Cerebellar nuclear complex (tissue), 1 donor: ENCODE results near the gene SPI1.
"Not testable (repeated sequence)": the region's sequence is repeated elsewhere in the genome, so short reads cannot be mapped to it uniquely, and the experiment has no call there.

Experiments
- DNase-seq, 2 experiments: peaks; one replicate each; lab custom pipeline; 2025; lab: John Stamatoyannopoulos, UW

Gene SPI1

GRCh38 chr11:47340010-47340409 is 38.3 kb downstream of the SPI1 start:
- DNase-seq = no peak

DNA sequence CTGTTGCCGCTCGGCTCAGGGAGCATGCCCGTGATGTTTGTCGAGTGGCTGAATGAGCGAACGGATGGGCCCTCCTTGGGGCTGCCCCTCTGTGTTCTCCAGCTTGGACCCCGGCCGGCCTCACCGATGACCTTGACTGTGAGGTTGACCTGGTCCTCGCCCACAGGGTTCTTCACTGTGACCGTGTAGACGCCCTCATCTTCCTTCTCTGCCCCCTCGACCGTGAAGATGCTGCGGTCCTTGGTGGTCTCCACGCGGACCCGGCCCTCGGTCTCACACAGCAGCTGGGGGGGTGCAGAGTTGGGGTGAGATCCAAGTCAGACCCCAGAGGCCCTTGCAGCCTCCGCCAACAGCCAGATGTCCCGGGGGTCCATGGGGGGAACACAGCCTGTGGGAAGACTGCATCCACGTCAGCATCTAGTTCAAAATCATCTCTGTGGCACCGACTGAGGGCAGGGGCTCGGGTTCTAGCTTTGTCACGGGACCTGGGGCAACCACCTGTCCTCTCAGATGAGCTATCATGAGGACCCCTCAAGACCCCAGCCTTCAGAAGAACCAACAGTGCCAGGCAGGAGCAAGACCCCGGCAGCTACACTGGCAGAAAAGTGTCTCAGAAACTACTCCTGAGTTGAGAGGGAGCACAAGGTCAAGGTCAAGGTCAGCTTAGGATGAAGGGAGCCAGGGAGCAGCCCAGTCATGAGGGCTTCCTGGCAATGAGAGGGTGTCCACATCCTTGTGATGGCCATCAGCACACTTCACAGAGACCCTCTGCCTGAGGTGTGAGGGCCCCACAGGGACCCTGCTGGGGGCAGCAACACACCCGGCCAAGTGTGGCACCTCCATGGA is 39.7 kb downstream of the SPI1 start:
- DNase-seq = no peak

GRCh38 chr11:47337229-47337924 is 41.0 kb downstream of the SPI1 start:
- DNase-seq = no peak

DNA sequence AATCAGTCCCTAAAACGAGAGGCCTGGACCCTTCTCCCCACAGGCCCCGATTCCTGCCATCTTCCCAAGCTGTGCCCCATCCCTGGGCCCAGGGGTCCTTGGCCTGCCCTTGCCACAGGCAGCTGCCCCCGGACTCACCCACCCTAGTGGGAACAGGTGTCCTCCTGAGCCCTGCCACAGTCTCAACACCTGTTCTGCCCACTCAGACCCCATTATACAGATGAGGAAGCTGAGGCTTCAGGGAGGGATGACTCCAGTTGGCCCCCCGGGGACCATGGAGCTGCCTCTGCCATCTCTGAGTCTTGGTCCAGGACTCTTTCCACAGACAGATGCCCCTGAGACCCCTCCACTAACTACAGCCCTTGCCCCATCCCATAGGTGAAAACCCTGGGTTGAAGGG is 41.8 kb downstream of the SPI1 start:
- no peak for DNase-seq

- no peak for DNase-seq
These were observed 42.6 kb downstream of the SPI1 start for GRCh38 chr11:47335733-47336132.

DNA sequence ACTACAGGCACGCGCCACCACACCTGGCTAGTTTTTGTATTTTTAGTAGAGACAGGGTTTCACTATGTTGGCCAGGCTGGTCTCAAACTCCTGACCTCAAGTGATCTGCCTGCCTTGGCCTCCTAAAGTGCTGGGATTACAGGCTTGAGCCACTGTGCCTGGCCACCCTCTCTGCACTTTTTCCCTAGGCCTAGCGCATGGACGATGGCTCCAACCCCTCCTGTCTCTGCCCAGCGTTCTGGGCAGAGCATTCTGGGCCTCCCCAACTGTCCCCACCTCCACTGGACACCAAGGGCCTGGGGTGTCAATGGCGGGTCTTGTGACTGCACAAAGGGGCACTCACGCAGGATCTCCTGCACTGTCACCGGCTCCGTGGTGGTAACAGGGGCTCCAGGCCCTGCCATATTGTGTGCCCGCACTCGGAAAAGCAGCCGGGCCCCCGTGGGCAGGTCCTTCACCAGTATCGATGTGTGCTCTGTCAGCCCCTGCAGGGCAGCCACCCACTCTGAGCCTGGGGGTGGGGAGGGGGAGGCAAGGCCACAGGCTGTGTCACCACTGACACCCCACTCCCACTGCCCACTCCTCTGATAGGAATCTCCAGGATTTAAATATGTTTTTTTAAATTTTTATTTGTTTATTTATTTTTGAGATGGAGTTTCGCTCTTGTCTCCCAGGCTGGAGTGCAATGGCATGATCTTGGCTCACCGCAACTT is 43.5 kb downstream of the SPI1 start:
- not testable (repeated sequence) for DNase-seq

DNA sequence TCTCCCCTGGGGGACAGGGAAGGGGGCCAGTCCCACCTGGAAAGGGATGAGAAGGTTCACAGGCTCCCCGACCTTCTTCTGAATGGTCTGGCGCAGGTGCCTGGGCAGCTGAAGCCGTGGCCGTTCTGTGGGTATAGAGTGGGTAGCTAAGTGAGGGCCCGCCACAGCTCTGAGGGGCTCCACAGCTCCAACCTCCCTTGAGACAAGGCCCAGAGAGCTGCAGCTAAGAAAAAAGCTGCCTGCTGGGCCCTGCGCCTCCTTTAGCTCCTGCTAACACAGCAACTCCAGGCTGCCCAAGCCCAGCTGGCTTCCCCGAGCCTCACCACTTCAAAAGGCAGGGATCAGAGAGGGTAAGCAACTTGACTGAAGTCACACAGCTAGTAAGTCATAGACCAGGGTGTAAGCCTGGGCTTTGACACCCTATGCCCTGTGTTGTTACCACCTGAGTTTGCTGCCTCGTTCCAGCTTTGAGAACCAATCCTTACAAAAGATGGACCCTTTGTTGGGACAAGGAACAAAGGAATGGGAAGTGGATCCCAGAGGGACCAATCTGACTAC is 44.4 kb downstream of the SPI1 start:
- no peak for DNase-seq

DNA sequence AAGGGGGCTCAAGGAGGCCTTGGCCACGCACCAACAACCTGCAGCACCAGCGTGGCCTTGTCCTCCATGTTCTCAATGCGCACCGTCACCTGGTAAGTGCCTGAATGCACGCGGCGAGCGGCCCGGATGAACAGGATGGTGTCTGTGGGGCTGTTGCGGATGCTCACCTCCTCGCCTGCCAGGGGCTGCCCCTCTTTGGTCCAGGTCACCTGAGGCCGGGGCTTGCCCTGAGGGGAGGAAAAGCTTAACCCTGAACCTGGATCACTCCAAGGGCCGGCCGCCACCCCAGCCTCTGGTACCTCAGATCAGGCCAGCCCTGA is 44.9 kb downstream of the SPI1 start:
- no peak for DNase-seq

- no peak for DNase-seq
These were observed 45.4 kb downstream of the SPI1 start for GRCh38 chr11:47332791-47333525.

- DNase-seq = no peak
These were observed 46.0 kb downstream of the SPI1 start for GRCh38 chr11:47332303-47332711.

GRCh38 chr11:47331454-47332302 is 46.7 kb downstream of the SPI1 start:
- no peak for DNase-seq

DNA sequence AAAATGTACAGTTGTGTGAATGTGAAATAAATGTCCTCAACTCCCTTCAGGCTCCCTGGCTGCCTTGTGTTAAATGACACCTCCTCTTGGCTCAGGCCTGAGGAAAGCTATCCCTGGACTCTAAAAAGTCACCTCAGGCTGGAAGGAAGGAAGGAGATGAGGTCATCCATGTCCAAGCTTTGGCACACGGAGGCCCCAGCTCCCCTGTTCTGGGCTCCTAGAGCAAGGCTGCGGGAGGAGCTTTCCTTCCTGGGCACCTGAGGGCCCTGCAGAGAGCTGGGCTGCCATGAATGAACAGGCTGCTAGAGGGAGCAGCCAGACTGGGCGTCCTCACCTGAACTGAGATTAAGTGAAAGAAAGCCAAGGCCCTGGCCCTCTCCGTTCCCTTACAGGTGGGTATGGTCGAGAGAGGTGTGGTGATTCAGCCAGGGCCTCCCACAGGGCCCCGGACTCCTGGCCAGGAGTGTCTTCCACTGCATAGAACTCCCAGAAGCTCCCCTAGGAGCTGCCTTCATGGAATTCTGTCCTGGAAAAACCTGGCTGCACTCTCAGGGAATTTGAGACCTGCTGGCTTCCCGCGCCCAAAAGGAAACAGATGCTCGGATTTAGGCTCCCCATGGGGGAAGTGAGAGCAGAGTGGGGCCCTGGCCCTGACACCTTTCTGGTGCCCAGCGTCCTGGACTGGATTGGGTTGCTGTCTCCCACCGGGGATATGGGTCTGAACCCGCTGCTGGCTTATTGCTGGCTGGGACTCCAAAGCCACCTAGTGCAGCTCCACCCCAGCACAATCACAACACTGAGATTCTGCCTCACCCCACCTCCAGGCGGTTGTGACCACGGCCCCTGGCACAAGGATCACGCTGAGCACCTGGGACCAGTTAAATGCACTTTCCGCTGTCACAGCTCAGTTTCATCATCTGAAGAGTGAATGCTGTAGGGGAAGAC is 48.1 kb downstream of the SPI1 start:
- DNase-seq = peak in 1 of 2 experiments; percentile 27

- DNase-seq = no peak
These were observed 48.8 kb downstream of the SPI1 start for GRCh38 chr11:47329431-47329986.

DNA sequence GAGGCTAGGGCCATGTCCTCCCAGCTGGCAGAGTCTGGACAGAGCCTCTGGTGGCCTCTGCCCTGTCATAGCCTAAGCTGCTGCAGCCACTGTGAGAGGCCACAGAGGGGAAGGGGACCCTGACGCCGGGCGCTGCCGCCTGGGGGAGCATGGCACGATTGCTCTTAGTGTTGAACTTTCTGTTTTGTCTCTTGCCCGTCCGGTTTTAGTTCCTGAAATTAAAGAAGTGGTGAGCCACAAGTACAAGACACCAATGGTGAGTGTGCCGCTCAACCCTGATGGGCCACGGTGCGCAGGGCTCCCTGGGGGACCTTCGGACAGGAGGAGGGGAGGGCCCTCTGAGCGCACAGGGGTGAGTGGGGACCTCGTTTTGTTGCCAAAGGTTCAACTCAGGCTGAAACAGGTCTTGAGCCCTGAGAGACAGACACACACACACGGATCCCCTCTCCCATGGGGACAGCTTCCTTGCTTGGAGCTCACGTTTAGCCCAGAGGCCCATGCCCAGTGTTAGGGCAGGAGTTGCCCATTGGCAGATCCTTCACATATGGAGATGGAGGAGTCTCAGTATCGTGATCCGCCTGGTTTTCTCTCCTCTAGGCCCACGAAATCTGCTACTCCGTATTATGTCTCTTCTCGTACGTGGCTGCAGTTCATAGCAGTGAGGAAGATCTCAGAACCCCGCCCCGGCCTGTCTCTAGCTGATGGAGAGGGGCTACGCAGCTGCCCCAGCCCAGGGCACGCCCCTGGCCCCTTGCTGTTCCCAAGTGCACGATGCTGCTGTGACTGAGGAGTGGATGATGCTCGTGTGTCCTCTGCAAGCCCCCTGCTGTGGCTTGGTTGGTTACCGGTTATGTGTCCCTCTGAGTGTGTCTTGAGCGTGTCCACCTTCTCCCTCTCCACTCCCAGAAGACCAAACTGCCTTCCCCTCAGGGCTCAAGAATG is 49.6 kb downstream of the SPI1 start:
- DNase-seq = no peak

DNA sequence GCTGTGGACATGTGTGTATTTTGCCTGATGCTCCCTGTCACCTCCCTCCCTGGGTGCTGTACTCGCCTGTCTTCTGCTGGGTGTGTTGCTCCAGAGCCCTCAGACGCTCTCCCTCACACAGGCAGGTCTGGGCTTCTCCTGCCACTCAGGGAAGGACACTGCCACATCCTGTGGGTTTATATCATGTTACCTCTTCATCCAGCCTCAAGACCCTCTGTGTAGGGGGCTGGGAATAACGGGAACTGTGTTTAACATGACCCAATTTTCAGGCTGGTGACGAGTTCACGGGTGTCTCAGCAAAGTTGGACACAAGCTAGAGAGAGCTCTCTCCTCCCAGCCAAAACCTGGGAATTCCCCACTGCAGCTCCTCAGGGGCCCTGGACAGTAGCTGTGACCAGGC is 50.4 kb downstream of the SPI1 start:
- no peak for DNase-seq

- DNase-seq = no peak
These were observed 51.3 kb downstream of the SPI1 start for GRCh38 chr11:47327025-47327424.

GRCh38 chr11:47326198-47326597 is 52.1 kb downstream of the SPI1 start:
- no peak for DNase-seq

- no peak for DNase-seq
These were observed 52.9 kb downstream of the SPI1 start for GRCh38 chr11:47325271-47326041.
